Spleen (tissue), 11 donors: ENCODE results near the gene CCL2. TPM values are rescaled to one million over a fixed set of nuclear protein-coding genes. Genes with fewer than 3 reads are reported as not detected.

Source experiments
- DNase-seq: peaks from one replicate; pipeline ENCODE4 v3.0.0-alpha.2; 2020
- H3K27ac ChIP-seq, 8 donors: fragments of 200-600 bp; sonication (generic) in 7 of 8; 1 replicate in 4 of 8; 2 replicates in 4 of 8; pipeline versions ENCODE4 v1.5.0 to v1.8.0; 2016 to 2021; ENCODE audit warnings: inconsistent platforms in 4 of 8, mild to moderate bottlenecking in 4 of 8, moderate library complexity in 1 of 8
- H3K27me3 ChIP-seq, 7 donors: fragments of 200-600 bp; sonication (generic) in 6 of 7; replicated peaks in 1 of 7; 1 replicate in 4 of 7; 2 replicates in 3 of 7; pipeline versions ENCODE4 v1.5.0 to v1.8.0; 2016 to 2021; ENCODE audit warnings: inconsistent platforms in 3 of 7, mild to moderate bottlenecking in 1 of 7
- H3K36me3 ChIP-seq, 6 donors: fragments of 200-600 bp; sonication (generic) in 5 of 6; 1 replicate in 4 of 6; 2 replicates in 2 of 6; pipeline versions ENCODE4 v1.5.0 to v1.8.0; 2016 to 2021; ENCODE audit warnings: inconsistent platforms in 2 of 6
- H3K4me1 ChIP-seq, 6 donors: fragments of 200-600 bp; sonication (generic) in 5 of 6; 1 replicate in 3 of 6; 2 replicates in 3 of 6; pipeline versions ENCODE4 v1.5.0 to v1.8.0; 2016 to 2021; ENCODE audit warnings: inconsistent platforms in 3 of 6
- H3K4me3 ChIP-seq, 8 donors: fragments of 200-600 bp; sonication (generic) in 7 of 8; 1 replicate in 4 of 8; 2 replicates in 4 of 8; pipeline versions ENCODE4 v1.5.0 to v1.8.0; 2016 to 2021; ENCODE audit warnings: inconsistent platforms in 4 of 8, mild to moderate bottlenecking in 4 of 8, moderate library complexity in 2 of 8
- H3K9me3 ChIP-seq, 8 donors: fragments of 200-600 bp; sonication (generic) in 7 of 8; 1 replicate in 4 of 8; 2 replicates in 4 of 8; pipeline versions ENCODE4 v1.5.0 to v1.8.0; 2016 to 2021; ENCODE audit warnings: inconsistent platforms in 4 of 8
- POLR2AphosphoS5 ChIP-seq, 3 donors: sonication (generic); formaldehyde crosslinking; IDR thresholded peaks; one replicate each; pipeline ENCODE4 v1.5.1; 2017; ENCODE audit warnings: antibody characterized with exemption in 3 of 3
- WGBS, 5 donors: extraction: QIAGEN DNeasy Blood & Tissue Kit in 3 of 5; methylation state at CpG; one replicate each; pipeline versions ENCODE4 v1.1.5 to v1.1.7; 2013 to 2018; 5-methylcytosine and 5-hydroxymethylcytosine counted together
- intact Hi-C: fragments of 100-400 bp; cut with DNase I; formaldehyde crosslinking; loops from one replicate; pipeline ENCODE4 v1.15.0; 2023; ENCODE audit warnings: low total_unique reads
- polyA plus RNA-seq, 3 donors: library from polyadenylated mRNA; stranded (reverse); fragments of 200-250 nt; gene quantifications; one replicate each; pipeline ENCODE4 v1.2.1, GENCODE V29; 2013
- total RNA-seq, 7 donors: library from RNA; depleted of rRNA in 3 of 7; stranded (reverse); fragments of >200 nt in 3 of 7; fragmentation: NEBNext Ultra II Directional in 4 of 7; extraction: Animal tissue kit (Norgen Biotek cat#: 25700) in 4 of 7; gene quantifications; one replicate each; pipeline versions ENCODE4 v1.1.0 to v1.2.1, GENCODE V29; 2016 to 2021
- TF ChIP-seq, protein P1 (sequence below), 11 experiments: fragments of 200-600 bp in 7 of 11; fragments of 450-650 bp in 4 of 11; sonication (generic) in 4 of 11; IDR thresholded peaks in 8 of 11; conservative IDR thresholded peaks in 3 of 11; 1 replicate in 7 of 11; 2 replicates in 4 of 11; pipeline versions ENCODE4 v1.4.0 to v1.8.0; 2016 to 2021; ENCODE audit warnings: antibody characterized with exemption in 11 of 11, inconsistent platforms in 4 of 11, mild to moderate bottlenecking in 1 of 11
- donor health status: healthy with polysubstance abuse.
- donor health status: DM: no; HTN: no; CAD: no; lungs with moderate emphysema.
- donor health status: DM: no; HTN: no; CAD: no.
- donor health status: Bipolar disorder and iron deficiency.
- donor health status: healthy.
- donor health status: DM: no; HTN: no; CAD: no.
- donor health status: DM: yes; HTN: yes; CAD: no.

CCL2 gene
- total and polyA plus RNA-seq, 10 donors: 4.6 to 70.7 (median 13.7) TPM

DNA sequence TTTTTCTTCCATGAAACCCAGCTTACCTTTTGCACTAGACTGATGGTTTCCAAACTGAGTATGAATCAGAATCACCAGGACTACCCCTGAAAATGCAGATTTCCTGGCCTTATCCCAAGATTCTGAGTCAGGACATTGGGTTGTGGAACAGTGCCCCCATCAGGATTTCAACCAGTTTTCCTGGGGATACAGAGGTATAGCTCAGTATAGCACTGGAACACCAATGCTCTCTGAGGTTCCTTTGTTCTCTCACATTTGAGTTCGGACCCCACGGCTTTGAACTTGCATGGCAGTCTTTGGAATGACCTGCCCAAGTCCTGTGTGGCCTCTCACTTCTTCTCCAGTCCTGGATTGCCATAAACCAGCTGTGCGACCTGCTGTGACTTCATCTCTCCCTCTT lies 51.4 kb downstream of the CCL2 start:
- Histone ChIP-seq H3K4me3 (no peak overlapping the region), H3K9me3 (no peaks in the 10 kb centered on the region), H3K27ac (no peak overlapping the region), H3K36me3 (no peaks in the 10 kb centered on the region), H3K27me3 (no peaks in the 10 kb centered on the region), H3K4me1 (peaks cover 0 to 23% (median 11%) of the 10 kb centered on the region in 6 donors)
- TF ChIP-seq POLR2AphosphoS5 (IDR thresholded peaks at IDR 0.05): no peak
- TF ChIP-seq, protein P1, sequence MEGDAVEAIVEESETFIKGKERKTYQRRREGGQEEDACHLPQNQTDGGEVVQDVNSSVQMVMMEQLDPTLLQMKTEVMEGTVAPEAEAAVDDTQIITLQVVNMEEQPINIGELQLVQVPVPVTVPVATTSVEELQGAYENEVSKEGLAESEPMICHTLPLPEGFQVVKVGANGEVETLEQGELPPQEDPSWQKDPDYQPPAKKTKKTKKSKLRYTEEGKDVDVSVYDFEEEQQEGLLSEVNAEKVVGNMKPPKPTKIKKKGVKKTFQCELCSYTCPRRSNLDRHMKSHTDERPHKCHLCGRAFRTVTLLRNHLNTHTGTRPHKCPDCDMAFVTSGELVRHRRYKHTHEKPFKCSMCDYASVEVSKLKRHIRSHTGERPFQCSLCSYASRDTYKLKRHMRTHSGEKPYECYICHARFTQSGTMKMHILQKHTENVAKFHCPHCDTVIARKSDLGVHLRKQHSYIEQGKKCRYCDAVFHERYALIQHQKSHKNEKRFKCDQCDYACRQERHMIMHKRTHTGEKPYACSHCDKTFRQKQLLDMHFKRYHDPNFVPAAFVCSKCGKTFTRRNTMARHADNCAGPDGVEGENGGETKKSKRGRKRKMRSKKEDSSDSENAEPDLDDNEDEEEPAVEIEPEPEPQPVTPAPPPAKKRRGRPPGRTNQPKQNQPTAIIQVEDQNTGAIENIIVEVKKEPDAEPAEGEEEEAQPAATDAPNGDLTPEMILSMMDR (IDR thresholded peaks at IDR 0.05 in 8 of 11, conservative IDR thresholded peaks at IDR 0.05 in 3 of 11): peak in 4 of 11 experiments; percentile 26 to 40 (median 34)
- 71 to 89% (median 80%) methylated on average over 3 of the region's 3 CpGs for WGBS, 5 donors
- DNase-seq: no peak
- intact Hi-C loops: loop anchor here (5.0 kb wide), 1 partner anchor 104 kb away; no protein-coding TSS in a partner anchor

Other genes starting within 250 kb of the CCL2 start
- gene CCL7, start 14.9 kb downstream of the CCL2 start, total RNA-seq: not detected
- gene CCL7, start 14.9 kb downstream of the CCL2 start, polyA plus RNA-seq: not detected
- 1 to 10 TPM in 1 of 7 donors, under 1 TPM in 1, not detected in 5; 0.60 to 1.9 TPM for gene CCL11, start 30.5 kb downstream of the CCL2 start, total RNA-seq
- gene CCL11, start 30.5 kb downstream of the CCL2 start, polyA plus RNA-seq: under 1 TPM; 0.26 to 0.76 (median 0.29) TPM
- under 1 TPM in 2 of 7 donors, not detected in 5; 0.84 to 0.95 TPM for gene CCL8, start 64.2 kb downstream of the CCL2 start, total RNA-seq
- gene CCL8, start 64.2 kb downstream of the CCL2 start, polyA plus RNA-seq: under 1 TPM; 0.33 to 0.48 (median 0.41) TPM
- not detected for gene CCL13, start 101.2 kb downstream of the CCL2 start, total RNA-seq
- under 1 TPM in 2 of 3 donors, not detected in 1; 0.12 to 0.54 TPM for gene CCL13, start 101.2 kb downstream of the CCL2 start, polyA plus RNA-seq
- gene CCL1, start 107.9 kb downstream of the CCL2 start, total RNA-seq: not detected
- not detected for gene CCL1, start 107.9 kb downstream of the CCL2 start, polyA plus RNA-seq